GM03348 (cell line): ENCODE results near the gene TMPRSS4.

Source experiments
- DNase-seq: peaks from one replicate; pipeline ENCODE4 v3.0.0; 2012; ENCODE audit warnings: low spot score

TMPRSS4 gene

DNA sequence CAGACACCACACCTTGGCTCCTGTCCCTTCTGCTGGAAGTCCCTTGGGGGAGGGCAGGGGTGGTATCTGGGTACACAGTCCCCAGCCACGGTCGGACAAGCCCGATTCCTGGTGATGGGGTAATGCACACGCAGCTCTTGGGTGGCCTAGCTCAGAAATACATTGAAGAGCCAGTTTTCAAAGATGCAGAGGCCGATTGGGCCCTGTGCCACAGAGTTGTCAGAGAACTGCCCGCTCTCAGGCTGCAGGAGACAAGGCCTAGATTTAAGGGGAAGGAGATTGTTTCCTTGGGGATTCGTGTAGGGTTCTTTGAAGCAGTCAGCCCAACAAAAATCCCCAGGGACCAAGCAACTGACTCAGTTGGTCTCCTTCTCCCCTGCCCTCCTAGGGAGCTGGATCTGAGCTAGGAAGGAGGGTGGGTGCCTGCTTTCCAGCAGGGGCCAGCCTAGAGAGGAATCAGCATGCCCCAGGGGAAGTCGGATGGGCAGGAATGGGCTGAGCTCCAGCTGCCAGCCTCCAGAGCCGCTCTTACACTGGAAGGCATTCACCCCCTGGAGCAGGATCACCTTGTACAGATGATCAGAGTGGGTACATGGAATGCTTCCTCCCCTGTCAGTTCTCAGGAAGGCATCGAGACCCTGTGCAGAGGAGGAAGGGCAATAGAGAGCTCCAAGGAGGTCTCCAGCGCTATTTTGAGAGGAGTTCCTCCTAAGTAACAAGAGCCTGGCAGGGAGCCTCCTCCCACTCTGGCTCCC is 79.1 kb downstream of the TMPRSS4 start:
- DNase-seq: no peak

DNA sequence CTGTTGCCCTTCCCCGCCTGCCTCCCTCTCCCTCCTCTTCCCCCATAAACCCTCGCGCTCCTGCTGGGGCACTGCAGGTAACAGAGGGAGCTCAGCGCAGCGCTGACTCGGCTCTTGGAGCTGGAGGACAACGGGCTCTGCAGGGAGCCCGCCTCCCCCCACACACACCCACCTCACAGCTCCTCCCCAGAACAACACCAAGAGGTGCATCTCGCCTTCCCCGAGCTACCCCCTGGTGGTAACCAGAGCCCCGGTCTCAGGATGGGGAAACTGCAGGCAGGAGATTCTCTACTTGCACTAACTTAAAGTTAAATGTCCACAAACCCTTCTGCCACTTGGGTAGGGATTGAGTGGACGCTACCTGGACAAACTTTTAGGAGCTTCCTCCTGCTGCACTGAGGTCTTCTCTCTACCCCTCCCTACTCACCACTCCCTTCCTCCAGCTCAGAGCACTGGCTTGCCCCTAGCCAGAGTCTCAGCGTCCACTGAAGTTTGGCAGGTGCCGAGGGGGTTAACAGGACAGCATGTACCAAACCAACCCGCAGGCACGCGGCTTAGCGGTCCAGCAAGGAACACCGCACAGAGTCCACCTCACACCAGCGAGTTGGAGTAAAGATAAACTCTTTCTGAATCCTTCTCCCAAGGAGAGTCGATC is 79.8 kb downstream of the TMPRSS4 start:
- DNase-seq: no peak

DNA sequence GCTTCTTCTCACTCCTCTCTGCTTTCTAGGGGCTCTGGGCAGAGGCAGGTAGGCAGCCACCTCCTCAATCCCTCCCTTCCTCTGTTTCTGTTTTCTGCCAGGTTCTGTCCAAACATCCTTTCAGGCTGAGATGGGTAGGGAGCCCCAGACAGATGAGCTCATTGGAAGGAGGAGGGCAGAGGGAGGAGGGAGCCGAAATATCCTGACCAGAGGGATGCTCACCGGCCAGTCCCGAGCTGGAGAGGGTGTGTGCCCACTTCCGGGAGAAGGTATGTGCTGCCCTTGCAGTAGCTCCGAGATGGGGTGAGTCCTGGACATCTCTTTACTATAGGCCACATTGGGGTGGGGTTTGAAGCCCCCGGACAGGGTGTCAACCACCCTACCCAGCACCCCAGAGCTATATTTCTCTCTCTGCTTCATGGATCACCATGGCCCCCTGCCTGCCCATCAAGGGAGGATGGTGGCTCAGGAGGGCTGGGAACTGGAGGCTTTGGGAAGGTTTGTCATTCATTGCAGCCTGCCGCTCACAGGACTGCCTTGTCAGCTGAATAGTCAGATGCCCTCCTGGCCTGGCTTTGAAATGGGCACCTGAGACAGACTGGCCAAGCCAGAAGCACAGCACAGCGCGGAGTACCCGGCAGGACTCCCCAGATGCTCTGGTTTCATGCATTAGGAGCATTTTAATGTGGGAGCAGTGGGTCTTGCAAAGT is 80.5 kb downstream of the TMPRSS4 start:
- DNase-seq: no peak

DNA sequence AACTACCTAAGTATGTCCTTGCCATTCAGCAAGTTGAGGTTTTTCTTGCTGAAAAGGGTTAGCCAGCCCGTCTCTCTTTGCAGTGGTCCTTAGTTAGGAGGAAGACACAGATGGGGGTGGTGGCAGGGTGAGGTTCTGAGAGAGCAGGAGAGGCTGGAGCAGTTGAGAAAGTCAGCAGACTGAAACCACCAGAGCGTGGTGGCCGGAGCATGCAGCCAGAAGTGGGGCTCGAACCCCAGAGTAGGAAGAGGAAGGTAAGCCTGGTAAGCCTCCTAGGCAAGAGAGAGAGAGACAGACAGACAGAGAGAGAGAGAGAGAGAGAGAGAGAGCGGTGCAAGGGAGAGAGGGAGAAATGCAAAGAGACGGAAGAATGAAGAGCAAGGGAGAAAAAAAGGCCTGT is 84.9 kb downstream of the TMPRSS4 start:
- DNase-seq: no peak

DNA sequence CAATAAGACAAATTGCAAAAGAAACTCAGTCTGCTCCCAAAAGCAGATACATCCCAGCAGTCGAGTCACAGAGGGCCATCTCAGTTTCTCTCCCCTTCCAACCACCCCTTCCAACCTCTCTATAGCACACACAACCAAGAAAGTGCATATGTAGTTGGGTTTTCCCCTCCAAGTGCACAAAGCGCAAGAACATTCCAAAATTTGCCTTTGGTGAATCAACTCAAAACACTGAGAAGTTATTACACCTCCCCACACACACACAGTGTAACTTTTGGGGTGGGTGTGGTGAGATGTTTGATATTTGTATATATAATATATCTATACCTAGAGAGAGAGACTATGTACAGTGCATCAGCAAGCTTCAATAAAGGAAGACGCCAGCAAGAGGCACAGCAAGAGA is 86.0 kb downstream of the TMPRSS4 start:
- DNase-seq: no peak

DNA sequence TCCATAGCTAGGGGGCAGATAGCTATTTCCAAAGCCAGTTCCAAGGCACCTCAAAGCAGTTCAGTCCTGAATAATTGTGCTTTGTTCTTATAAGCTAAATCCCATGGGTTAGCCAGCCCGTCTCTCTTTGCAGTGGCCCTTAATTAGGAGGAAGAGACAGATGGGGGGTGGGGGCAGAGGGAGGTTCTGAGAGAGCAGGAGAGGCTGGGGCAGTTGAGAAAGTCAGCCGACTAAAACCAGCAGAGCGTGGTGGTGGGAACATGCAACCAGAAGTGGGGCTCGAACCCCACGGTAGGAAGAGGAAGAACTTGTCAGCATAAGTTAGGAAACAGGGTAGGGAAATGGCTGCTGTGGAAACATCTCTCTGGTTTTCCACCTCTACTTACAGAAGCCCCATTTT is 86.6 kb downstream of the TMPRSS4 start:
- DNase-seq: no peak

DNA sequence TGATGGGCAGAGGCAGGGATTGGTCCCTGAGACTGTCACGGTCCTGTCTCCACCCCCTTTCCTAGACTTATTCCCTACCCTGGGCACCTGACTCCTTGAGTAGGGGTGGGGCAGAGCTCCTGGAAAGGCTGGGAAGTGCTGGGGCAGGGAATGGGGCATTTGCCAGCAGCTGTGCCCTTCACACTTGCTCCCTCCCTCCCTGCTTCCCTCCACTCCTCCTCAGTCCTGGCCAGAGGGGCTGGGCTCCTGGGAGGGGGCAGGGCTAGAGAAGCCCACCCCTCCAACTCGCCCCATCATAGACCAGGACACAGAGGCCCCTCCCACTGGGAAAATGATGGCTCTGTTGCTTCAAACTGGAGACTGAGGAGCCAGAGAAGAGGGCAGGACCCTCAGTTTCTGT is 88.0 kb downstream of the TMPRSS4 start:
- no peak for DNase-seq

DNA sequence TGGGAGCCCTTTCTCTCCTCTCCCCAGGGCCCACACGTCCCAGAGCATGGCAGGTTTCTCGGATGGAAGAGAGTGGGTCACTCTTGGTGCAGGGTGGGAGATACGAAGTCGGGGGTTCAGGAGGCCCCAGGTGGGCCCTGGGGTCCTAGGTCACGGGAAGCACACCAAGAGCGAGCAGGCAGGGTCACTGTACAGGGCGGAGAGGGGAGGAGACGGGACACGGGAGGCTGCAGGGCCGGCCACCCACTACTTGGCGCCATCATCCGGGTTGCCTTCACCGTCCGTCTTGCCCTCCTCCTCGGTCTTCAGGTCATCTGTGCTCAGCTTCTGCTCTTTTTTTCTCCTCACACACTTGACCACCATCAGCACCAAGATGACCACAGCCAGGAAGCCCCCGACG is 89.8 kb downstream of the TMPRSS4 start:
- no peak for DNase-seq

DNA sequence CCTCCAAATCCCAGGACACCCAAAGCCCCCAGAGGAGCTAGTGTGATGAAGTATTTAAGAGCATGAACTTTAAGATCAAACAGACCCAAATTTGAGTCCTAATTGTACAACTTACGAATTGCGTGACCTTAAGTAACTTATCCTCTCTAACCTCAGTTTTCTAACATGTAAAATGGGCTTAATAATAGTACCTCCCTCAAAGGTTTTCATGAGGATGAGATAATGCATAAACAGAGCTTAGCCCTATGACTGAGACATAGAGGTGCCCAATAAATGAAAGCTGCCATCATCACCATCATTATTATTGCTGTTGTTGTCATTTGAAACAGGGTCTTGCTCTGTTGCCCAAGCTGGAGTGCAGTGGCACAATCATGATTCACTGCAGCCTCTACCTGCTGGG is 90.4 kb downstream of the TMPRSS4 start:
- DNase-seq: no peak

DNA sequence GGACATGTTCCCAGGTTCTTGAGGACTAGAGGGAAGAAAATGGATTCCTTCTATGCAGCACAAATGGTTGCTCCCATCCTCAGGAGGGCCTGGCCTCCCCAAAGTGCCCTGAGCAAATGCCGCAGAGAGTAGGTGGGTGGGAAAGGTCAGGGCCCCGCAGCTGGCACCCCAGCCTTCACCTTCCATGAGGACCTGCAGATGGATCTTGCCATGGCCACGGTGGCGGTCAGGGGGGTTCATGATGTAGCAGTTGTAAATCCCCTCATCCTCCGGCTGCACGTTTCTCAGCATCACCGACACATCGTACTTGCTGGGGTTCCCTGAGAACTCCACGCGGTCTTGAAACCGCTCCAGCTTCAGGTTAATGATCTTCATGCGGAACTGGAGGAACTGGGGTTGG is 91.0 kb downstream of the TMPRSS4 start:
- DNase-seq: no peak

DNA sequence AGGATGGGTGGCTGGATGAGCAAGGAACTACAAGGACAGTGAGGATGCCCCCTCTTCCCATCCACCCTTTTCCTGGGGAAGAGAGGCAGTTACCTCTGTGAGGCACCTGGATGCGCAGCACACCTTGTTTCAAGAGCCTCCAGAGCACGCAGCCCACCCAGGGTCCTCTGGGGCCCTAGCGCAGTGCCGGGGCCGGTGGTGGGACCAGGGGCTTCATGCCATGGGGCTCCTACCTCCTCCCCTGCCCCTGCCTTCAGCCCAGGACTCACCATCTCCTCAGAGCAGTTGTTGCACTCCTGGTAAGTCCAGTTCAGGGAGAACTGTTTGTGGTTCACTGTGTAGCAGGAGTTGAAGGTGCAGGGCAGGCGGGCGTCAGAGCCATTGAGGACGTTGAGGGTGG is 91.4 kb downstream of the TMPRSS4 start:
- DNase-seq: no peak

DNA sequence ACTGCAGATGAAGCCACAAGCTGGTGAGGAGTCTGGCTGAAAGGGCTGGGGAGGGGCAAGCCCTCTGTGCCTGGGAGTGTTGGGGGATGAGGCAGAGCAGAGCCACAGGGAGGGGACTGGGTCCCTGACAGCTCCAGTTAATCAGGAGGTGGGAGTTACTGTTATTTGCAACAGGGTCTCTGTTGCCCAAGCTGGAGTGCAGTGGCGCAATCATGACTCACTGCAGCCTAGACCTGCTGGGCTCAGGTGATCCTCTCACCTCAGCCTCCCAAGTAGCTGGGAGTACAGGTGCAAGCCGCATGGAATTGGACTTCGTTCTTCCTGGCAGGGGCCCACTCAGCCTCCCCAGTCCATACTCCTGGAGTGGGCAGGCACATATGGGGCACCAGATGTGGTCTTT is 91.9 kb downstream of the TMPRSS4 start:
- no peak for DNase-seq

DNA sequence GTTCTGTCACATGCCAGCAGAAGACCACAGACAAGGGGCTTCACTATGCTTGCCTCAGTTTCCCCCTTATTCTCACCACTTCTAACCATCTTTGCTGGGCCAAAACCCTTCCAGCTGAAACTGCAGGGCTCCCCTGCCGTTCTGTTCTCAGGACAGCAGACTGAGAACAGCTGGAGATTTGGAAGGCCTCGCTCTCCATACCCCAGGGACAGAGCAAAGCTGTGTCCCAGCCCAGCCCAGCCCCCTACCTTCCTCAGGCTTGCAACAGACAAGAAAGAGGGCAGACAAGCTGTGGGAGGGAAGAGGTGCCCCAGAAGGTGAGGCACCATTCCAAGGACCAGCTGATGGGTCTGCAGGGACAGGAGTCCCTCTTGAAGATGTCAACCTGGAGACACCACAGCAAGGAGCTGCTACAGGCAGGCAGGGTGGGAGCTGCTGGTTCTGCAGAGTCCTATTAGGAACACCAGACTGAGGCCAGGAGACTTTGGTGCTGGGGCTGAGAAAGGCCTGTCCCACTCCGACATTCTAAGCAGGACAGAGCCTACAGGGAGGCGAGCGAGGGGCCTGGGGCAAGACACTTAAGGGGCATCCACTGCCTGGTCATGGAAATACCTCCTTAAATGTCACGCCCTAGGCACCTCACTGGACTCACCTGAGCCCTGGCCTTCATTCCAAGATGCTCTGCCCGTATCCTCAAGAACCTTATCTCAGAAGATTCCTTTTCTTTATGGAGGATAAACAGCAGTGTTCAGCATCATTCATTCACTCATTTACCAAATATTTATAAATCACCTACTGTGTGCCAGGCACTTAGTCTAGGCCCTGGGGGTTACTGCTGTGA is 92.6 kb downstream of the TMPRSS4 start:
- no peak for DNase-seq

DNA sequence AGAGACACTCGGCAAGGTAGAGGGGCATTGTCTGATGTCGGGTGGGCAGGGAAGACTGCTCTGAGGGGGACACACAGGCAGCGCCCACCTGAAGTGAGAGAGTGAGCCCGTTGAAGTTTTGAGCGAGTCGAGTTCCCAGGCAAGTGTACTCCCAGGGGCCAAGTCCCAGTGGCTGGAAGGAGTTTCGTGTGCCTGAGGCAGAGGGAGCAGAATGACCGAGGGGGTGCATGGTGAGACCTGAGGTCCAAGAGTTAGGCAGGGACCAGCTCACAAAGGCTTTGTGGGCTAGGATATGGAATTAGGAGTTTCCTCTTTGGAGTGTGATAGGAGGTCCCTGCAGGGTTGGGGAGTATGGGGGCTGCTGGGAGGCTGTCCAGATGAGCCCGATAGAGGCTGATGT is 93.4 kb downstream of the TMPRSS4 start:
- DNase-seq: no peak

DNA sequence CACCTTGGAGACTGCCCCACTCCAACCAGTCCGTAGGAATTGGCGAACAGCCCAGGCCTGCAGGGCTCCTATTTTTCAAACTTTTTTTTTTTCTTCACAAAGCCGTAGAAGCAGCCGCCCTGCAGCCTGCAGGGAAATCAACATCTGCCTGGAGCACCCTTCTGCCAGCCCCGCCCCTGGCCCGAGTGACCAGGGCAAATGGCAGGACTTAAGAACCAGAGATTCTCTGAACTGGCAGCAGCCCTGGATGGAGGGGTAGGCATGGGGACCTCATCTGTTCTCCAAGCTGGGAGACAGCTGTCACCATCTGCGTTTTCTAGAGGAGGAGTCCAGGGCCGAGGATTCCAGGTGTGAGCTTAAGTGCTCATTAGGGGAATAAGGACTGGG is 94.0 kb downstream of the TMPRSS4 start:
- DNase-seq: no peak
